NCI-H774 (cell line): ENCODE results near the gene DPAGT1.
"Not testable (repeated sequence)": the region's sequence is repeated elsewhere in the genome, so short reads cannot be mapped to it uniquely, and the experiment has no call there.

ENCODE experiments used
- DNase-seq: peaks from one replicate; lab custom pipeline; 2025; lab: John Stamatoyannopoulos, UW

Gene DPAGT1

GRCh38 chr11:119115484-119116234 is 14.0 kb upstream of the DPAGT1 start:
- no peak for DNase-seq

DNA sequence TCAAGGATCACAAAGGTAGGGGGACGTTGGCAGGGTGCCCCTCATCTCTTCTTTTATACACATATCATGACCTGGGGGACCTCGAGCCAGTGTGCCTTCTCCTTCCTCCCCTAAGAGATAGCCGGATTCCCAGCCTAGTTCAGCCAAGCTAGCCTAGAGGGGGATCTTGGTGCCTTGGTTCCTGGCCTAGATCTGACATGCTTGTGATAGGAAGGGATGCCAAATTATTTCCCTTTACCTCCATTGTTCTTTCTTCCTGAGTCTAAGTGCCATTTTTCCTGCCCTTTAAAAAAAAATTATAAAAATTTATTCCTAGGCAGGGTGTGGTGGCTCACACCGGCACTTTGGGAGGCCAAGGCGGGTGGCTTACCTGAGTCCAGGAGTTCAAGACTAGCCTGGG is 12.7 kb upstream of the DPAGT1 start:
- no peak for DNase-seq

DNA sequence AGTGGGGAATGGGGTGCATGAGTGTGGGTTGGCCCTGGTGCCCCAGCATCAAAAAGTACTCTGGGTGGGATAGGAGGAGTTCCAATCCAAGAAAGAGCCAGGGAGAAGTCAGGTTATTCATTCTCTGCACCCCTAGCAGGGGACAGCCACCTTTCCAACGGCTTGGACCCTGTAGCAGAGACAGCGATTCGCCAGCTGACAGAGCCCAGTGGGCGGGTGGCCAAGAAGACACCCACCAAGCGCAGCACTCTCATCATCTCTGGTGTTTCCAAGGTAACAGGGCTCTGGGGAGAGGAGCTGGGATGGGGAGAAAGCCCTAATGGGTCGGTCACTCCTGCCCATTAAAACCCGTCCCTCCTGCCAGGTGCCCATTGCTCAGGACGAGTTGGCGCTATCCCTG is 12.1 kb upstream of the DPAGT1 start:
- DNase-seq: no peak

DNA sequence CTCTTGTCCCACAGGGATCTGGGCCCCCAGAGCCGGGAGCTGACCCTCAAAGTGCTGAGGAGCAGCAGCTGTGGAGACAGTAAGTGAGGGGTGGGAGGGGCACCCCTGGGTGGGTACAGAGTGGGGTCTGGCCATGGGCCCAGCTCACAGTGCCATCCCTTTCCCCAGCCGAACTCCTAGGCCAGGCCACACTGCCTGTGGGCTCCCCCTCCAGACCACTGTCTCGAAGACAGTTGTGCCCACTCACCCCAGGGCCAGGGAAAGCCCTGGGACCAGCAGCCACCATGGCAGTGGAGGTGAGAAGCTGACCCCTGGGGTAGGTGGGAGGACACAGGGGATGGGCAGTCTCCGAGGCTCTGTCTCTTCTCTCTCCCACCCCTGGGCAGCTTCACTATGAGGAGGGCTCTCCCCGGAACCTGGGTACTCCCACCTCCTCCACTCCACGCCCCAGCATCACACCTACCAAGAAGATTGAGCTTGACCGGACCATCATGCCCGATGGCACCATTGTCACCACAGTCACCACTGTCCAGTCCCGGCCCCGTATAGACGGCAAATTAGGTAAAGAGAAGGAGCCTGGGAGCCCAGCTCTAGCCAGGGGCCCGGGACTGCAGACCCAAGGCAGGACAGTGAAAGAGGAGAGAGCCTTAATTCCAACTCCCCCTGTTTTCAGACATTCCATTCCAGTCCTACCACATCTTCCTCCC is 10.8 kb upstream of the DPAGT1 start:
- no peak for DNase-seq

DNA sequence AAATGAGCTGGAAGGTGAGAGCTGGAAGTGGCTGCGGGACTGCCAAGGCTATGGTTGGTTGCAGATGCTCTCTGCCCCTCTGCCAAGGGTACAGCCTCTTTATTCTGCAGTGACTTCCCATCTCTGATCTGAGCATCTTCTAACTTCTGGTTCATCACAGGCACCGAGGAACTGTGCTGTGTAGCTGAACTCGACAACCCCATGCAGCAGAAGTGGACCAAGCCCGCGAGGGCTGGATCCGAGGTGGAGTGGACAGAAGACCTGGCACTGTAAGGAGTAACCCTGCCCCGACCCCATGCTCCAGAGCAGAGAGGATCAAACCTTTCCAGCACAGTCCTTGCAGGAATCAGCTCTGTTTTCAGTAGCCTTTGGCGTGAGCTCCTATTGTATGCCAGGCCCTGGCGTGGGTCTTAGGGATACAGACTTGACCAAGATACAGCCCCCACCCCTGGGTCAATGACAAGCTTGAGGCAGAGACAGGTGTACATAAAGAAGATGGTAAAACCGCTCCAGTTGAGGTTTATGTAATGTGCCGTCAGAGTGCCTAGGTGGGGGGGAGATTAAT is 9.8 kb upstream of the DPAGT1 start:
- no peak for DNase-seq

- no peak for DNase-seq
Measured at GRCh38 chr11:119110439-119110838, 8.8 kb upstream of the DPAGT1 start.

DNA sequence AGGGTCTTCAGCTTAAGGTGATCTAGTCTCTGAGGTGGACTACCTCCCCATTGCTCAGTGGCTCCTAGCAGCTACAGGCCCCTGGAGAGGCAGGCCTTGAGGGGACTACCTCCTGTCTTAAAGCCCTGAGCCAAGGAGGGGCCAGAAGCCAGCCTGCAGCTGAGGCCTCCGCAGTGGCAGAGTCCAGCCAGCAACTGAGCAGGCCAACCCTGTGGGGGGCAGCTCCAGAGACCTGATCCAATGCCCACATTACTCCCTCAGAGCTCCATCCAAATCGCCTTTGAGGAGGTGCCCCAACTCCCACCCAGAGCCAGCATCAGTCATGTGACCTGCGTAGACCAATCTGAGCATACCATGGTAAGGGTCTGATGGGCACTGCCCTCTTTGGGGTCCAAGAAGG is 8.2 kb upstream of the DPAGT1 start:
- DNase-seq: no peak

DNA sequence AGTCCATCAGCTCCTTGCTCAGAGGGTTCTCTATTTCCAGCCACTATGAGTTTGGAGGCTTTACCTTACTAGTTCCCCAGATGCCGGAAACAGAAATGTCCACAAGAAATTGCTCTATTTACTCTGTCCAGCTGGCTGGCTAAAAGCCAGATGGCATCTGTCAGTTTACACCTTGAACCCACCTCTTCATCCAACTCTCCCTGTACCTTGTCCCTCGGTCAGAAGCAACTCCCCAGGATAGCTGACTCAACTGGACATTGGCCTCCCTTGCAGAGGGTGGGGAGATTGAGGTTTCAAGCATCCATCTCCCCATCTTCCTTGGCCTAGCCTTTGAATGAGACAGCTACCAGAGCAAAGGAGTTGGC is 7.2 kb upstream of the DPAGT1 start:
- DNase-seq: no peak

- DNase-seq: peak; percentile 41
Measured at GRCh38 chr11:119108146-119108856, 6.6 kb upstream of the DPAGT1 start.

DNA sequence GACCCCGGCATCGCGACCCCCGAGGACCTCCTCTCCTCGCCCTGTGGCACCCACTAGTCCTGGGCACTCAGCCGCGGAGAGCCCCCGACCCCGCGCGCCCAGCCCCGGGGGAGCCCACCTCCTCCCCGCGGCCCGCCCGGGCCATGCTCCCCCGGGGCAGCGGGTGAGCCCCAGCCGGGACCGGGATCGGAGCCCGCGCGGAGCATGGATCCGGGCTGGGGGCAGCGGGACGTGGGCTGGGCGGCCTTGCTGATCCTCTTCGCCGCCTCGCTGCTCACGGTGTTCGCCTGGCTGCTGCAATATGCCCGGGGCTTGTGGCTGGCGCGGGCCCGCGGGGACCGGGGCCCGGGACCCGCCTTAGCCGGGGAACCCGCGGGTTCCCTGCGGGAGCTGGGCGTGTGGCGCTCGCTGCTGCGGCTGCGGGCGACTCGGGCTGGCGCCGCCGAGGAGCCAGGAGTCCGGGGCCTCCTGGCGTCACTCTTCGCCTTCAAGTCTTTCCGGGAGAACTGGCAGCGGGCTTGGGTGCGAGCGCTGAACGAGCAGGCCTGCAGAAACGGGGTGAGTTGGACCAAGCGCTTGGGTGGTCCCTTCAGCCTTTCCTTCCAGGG is 6.0 kb upstream of the DPAGT1 start:
- no peak for DNase-seq

- DNase-seq: peak; percentile 90
Measured at GRCh38 chr11:119106564-119107537, 5.2 kb upstream of the DPAGT1 start, which contains the start of gene C2CD2L. Gene C2CD2L (plus strand): TSS chr11:119107344. CDS start chr11:119107742, 398 bp downstream.

- no peak for DNase-seq
Measured at GRCh38 chr11:119103793-119104192, 2.1 kb upstream of the DPAGT1 start.

GRCh38 chr11:119103161-119103664 is 1.6 kb upstream of the DPAGT1 start:
- not testable (repeated sequence) for DNase-seq

DNA sequence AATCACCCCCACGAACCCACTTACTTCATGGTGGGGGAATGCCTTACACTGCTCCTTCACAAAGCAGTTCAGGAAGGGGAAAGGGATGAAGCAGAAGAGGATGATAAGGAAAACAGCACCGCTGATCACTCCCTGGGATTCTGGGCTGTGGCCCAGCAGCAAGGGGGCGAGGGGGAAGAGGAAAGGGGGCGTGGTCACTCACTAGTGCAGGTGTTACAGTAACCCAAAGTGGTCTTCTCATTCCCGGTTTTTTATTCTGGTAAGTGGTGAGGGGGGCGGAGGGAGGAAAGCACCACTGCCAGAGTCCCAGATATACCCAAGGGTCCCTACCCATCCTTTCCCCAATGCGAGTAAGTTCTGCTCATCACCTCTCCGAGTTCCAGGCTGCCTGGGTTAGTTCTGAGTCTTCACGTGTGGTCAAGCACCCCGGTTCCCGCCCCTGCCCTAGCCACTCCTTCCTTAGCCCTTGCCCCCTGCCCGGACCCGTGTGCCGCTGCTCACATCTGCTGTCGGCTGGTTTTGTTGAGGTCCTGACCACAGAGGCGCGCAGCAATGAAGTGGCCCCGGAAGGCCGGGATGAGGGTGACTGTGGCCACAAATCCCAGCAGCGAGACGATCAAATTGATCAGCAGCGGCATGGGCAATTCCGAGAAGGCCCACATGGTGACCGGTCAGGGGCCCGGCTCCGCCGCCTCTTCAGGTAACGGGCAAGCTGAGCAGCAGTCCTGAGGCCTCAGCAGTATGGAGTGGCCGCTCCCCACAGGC is 477 bp downstream of the DPAGT1 start:
- DNase-seq: no peak

GRCh38 chr11:119100246-119100970 is 1.2 kb downstream of the DPAGT1 start:
- no peak for DNase-seq

DNA sequence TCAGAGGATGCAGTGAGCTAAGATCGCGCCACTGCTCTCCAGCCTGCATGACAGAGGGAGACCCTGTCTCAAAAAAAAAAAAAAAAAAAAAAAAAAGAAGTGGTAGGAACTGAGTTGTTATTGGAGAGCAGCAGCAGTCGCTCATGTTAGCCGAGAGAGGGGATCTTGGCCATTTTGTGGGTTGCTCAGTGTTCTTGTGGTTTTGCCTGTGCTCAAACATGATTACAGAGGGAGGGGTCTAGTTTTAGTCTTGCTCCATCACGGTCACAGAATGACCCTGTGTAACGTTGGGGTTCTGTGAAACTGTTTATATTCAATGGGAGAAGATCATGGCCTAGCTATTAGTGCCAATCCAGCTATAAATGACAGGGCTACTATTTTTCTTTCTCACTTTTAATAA is 1.9 kb downstream of the DPAGT1 start:
- no peak for DNase-seq

DNA sequence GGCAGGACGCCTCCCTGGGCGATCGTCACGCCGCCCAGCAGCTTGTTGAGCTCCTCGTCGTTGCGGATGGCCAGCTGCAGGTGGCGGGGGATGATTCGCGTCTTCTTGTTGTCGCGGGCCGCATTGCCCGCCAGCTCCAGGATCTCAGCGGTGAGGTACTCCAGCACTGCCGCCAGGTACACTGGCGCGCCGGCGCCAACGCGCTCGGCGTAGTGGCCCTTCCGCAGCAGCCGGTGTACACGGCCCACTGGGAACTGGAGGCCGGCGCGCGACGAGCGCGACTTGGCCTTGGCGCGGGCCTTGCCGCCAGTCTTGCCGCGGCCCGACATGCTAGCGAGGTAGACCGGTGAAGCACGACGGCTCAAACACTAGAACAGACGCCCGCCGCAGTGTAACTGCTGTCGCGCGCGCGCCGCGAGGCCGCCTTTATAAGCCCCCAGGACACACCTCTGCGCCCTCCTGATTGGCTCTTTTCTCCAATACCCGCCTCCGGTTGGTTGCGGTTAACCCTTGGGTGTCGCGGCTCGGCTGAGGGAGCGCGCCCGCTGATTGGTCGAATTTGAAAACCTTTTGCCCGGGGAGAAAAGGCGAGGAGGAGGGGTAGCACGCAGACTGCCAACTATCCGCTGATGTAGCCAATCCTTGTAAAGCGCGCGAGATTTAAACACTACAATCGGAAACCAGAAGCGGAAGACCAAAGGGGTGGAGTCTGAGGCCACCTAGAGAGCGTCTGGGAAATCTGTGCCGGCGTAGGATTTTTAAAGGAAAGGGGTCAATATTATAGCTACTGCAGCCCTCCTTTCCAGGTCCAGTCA is 6.4 kb downstream of the DPAGT1 start:
- peak; percentile 100 for DNase-seq

DNA sequence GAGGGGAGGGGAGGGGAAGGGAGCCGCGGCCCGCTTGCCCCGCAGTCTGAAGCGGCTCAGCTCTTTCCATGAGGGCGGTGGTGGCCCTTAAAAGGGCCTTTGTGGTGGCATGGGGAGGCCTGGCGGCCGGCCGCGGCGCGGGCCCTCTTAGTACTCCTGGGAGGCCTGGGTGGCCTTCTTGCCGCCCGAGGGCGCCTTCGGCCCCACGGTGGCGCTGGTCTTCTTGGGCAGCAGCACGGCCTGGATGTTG is 6.9 kb downstream of the DPAGT1 start:
- no peak for DNase-seq
